Gastroesophageal sphincter (tissue), 4 donors: ENCODE results near the gene KLF2. TPM values are rescaled to one million over a fixed set of nuclear protein-coding genes. Genes with fewer than 3 reads are reported as not detected.

ENCODE experiments used
- ATAC-seq: fragments of 150-250 bp; one replicate; pipeline ENCODE4 v1.9.1; 2016; ENCODE audit warnings: mild to moderate bottlenecking, moderate library complexity
- H3K27ac ChIP-seq, 4 donors: fragments of 200-600 bp; sonication (generic) in 3 of 4; 1 replicate in 3 of 4; 2 replicates in 1 of 4; pipeline ENCODE4 v1.5.1; 2016 to 2019
- H3K27me3 ChIP-seq: fragments of 200-600 bp; sonication (generic); one replicate; pipeline ENCODE4 v1.5.1; 2019
- H3K36me3 ChIP-seq, 2 donors: fragments of 200-600 bp; sonication (generic); one replicate each; pipeline ENCODE4 v1.5.1; 2019; ENCODE audit warnings: control low read depth in 1 of 2
- H3K4me1 ChIP-seq, 3 donors: fragments of 200-600 bp; sonication (generic); 1 replicate in 2 of 3; 2 replicates in 1 of 3; pipeline ENCODE4 v1.5.1; 2016 to 2019; ENCODE audit warnings: control low read depth in 2 of 3
- H3K4me3 ChIP-seq, 2 donors: fragments of 200-600 bp; sonication (generic); one replicate each; pipeline ENCODE4 v1.5.1; 2019; ENCODE audit warnings: mild to moderate bottlenecking in 1 of 2, moderate library complexity in 1 of 2
- H3K9me3 ChIP-seq, 3 donors: fragments of 200-600 bp; sonication (generic); one replicate each; pipeline ENCODE4 v1.5.1; 2017 to 2019; ENCODE audit warnings: control low read depth in 2 of 3
- EP300 ChIP-seq: sonication (generic); formaldehyde crosslinking; IDR thresholded peaks from one replicate; pipeline ENCODE4 v1.6.1; 2017; ENCODE audit warnings: antibody characterized with exemption, mild to moderate bottlenecking
- POLR2A ChIP-seq, 2 donors: fragments of 450-650 bp; IDR thresholded peaks; one replicate each; pipeline ENCODE4 v1.6.1; 2017; ENCODE audit warnings: antibody characterized with exemption in 2 of 2, mild to moderate bottlenecking in 2 of 2, moderate library complexity in 1 of 2
- POLR2AphosphoS5 ChIP-seq: sonication (generic); formaldehyde crosslinking; IDR thresholded peaks from one replicate; pipeline ENCODE4 v1.6.1; 2017; ENCODE audit warnings: antibody characterized with exemption
- WGBS, 2 donors: methylation state at CpG; one replicate each; pipeline ENCODE4 v1.1.5; 2018; ENCODE audit warnings: low coverage in 1 of 2; 5-methylcytosine and 5-hydroxymethylcytosine counted together
- total RNA-seq, 4 donors: library from RNA; depleted of rRNA; stranded (reverse); fragments of >200 nt; gene quantifications; one replicate each; pipeline ENCODE4 v1.1.0, GENCODE V29; 2016
- TF ChIP-seq, protein P1 (sequence below), 4 experiments: fragments of 200-600 bp in 2 of 4; fragments of 450-650 bp in 2 of 4; sonication (generic) in 1 of 4; IDR thresholded peaks; one replicate each; pipeline ENCODE4 v1.5.1; 2017 to 2019; ENCODE audit warnings: antibody characterized with exemption in 4 of 4, mild to moderate bottlenecking in 2 of 4, moderate library complexity in 2 of 4

The KLF2 gene
- total RNA-seq, 4 donors from 2014 or later, result 29.4 to 40.0 (median 34.9) TPM

DNA sequence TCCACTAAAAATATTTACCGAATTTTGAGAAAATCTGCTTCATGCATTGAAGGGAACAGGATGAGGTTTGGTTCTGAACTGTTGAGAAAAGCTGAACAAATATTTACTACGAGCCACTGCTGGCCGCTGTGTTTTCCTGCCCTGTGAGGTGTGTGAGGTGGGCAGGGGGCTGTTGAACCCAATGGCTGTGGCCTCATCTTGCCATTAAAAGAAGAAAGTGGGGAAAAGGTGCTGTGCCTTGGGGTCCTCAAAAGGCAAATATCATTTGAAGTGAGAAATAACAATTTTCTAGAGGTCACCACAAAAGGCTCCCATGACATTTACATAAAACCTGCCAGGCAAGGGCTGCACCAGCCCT lies 44.7 kb downstream of the KLF2 start:
- no peak overlapping the region for H3K4me3 ChIP-seq
- peaks cover 0 to 43% (median 33%) of the 10 kb centered on the region in 3 donors for H3K4me1 ChIP-seq
- H3K9me3 ChIP-seq, result no peaks in the 10 kb centered on the region
- no peaks in the 10 kb centered on the region for H3K27me3 ChIP-seq
- ATAC-seq, result no peak
- TF ChIP-seq EP300 (no peak), POLR2AphosphoS5 (no peak), POLR2A (IDR thresholded peaks at IDR 0.05) (no peak)
- TF ChIP-seq, protein P1, sequence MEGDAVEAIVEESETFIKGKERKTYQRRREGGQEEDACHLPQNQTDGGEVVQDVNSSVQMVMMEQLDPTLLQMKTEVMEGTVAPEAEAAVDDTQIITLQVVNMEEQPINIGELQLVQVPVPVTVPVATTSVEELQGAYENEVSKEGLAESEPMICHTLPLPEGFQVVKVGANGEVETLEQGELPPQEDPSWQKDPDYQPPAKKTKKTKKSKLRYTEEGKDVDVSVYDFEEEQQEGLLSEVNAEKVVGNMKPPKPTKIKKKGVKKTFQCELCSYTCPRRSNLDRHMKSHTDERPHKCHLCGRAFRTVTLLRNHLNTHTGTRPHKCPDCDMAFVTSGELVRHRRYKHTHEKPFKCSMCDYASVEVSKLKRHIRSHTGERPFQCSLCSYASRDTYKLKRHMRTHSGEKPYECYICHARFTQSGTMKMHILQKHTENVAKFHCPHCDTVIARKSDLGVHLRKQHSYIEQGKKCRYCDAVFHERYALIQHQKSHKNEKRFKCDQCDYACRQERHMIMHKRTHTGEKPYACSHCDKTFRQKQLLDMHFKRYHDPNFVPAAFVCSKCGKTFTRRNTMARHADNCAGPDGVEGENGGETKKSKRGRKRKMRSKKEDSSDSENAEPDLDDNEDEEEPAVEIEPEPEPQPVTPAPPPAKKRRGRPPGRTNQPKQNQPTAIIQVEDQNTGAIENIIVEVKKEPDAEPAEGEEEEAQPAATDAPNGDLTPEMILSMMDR (IDR thresholded peaks at IDR 0.05), result no peak
- H3K27ac ChIP-seq, result no peak overlapping the region
- 80 to 100% methylated on average over 2 to 3 of the region's 3 CpGs for WGBS, 2 donors
- H3K36me3 ChIP-seq, result peaks cover 0 to 25% of the 10 kb centered on the region in 2 donors

DNA sequence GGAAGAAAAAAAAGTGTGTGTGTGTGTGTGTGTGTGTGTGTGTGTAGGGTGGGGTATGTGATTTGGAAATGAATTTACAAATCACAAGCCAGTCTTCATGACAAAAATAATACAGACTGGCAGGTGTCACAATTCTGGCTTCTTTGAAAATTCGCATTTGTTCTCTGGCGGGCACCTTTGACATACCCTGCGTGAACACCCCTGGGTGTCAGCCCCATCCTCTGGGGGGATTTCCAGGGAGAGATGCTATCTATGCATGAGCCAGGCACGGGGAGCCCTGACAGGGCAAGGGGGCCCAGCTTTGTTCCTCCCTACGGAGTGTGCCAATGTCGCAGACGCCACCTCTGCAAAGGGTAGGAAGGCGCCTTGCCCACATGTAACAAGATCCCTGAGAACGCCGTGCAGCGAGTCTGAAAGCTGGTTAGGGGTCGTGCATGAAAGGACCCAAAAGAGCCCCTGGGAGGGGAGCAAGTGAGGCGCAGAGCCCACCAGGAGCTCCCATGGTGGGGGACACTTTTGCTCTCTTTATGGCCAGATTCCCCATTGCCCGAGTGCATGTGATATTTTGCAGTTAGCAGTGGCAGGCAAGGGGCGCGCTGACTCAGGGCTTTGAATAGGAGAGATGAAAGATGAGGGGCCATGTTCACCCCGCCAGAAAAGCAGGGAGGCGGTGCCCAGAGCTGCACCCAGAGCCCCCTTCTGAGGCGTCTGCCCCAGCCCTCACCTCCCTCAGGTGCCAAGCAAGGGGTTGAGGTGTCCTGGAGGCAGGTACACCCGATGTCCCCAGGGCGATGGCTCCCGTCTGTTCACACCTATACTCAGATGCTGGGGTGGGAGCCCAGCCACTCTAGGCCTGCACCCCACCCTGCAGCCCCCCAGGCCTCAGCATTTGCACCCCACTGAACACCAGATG lies 45.3 kb downstream of the KLF2 start:
- Histone ChIP-seq H3K27me3 (no peaks in the 10 kb centered on the region), H3K27ac (peak overlapping the region in 1 of 4 donors; percentile 75), H3K4me1 (peaks cover 0 to 50% (median 34%) of the 10 kb centered on the region in 3 donors), H3K9me3 (no peaks in the 10 kb centered on the region), H3K4me3 (no peak overlapping the region), H3K36me3 (peaks cover 0 to 32% of the 10 kb centered on the region in 2 donors)
- WGBS, 2 donors, result 94% methylated on average over 4 of the region's 22 CpGs; no CpG with 5 or more reads in 1 of the 2 donors
- ATAC-seq, result no peak
- TF ChIP-seq POLR2A (IDR thresholded peaks at IDR 0.05) (no peak), POLR2AphosphoS5 (no peak), EP300 (no peak)
- TF ChIP-seq, protein P1 (IDR thresholded peaks at IDR 0.05), result no peak

DNA sequence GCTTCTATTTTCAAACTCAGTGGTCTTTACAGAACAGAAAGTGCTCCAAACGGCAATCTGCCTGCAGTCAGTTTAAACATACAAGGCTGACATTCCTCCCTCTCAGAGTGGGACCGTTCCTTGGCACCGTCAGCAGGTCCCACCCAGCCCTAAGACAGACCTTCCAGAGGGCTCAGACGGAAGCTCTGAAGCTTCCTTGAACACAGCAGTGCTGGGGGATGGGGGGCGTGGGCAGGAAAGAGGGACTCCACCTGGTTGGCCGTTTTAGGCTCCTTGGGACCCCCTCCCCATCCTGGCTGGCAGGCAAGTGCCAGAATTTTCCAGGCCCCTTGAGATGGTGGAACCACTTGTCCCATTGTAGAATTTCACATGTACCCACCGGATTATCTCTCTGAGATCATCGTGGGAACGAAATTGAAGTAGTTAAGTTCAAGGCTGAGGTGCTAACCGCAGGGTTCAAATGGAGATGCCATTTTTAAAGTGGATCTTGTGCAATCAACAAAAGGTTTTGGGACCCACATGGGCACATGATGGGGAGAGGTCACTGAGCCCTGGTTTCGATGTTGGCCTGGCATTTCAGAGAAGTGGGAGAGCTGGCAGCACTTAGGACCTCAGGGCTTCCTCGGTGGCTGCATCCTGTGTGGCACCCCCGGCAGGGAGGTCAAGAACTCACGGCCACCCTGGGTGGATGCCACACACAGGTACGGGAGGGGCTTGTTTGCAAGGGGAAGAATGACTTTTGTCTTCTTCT lies 46.2 kb downstream of the KLF2 start:
- TF ChIP-seq, protein P1 (IDR thresholded peaks at IDR 0.05), result no peak
- TF ChIP-seq POLR2AphosphoS5 (no peak), POLR2A (IDR thresholded peaks at IDR 0.05) (no peak), EP300 (no peak)
- H3K27me3 ChIP-seq, result no peaks in the 10 kb centered on the region
- H3K36me3 ChIP-seq, result peaks cover 0 to 41% of the 10 kb centered on the region in 2 donors
- H3K9me3 ChIP-seq, result no peaks in the 10 kb centered on the region
- H3K4me3 ChIP-seq, result no peak overlapping the region
- peaks cover 0 to 52% (median 34%) of the 10 kb centered on the region in 3 donors for H3K4me1 ChIP-seq
- no peak for ATAC-seq
- 81 to 83% methylated on average over 5 to 7 of the region's 15 CpGs for WGBS, 2 donors
- H3K27ac ChIP-seq, result peak overlapping the region in 2 of 4 donors; percentile 18 to 75

DNA sequence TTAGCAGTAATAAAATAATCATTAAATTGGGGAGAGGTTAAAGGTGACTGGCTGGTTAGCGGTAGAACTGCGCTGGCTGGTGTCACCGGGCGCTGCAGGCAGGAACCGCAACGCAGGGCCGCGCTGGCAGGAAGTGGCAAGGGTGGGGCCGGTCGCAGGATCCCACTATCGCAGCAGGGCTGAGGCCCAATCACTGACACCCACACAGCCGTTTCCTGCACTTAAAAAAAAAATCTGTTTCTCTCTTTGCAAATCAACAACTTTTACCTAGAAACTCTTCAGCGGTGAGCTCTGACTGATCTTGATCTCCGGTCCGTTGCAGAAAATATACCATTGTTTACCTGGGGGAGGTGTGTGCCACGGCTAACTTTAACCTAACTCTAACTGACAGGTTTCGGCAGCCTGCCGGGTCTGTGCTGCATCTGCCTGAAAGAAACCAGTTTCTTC lies 46.9 kb downstream of the KLF2 start:
- TF ChIP-seq, protein P1 (IDR thresholded peaks at IDR 0.05), result no peak
- TF ChIP-seq POLR2AphosphoS5 (peak; percentile 11), EP300 (no peak), POLR2A (IDR thresholded peaks at IDR 0.05) (no peak)
- ATAC-seq, result peak; percentile 35
- peak overlapping the region in 2 of 4 donors; percentile 7 to 75 for H3K27ac ChIP-seq
- H3K36me3 ChIP-seq, result peaks cover 0 to 48% of the 10 kb centered on the region in 2 donors
- H3K9me3 ChIP-seq, result no peaks in the 10 kb centered on the region
- H3K4me1 ChIP-seq, result peaks cover 0 to 60% (median 34%) of the 10 kb centered on the region in 3 donors
- 64 to 82% methylated on average over 7 to 18 of the region's 18 CpGs for WGBS, 2 donors
- no peaks in the 10 kb centered on the region for H3K27me3 ChIP-seq
- no peak overlapping the region for H3K4me3 ChIP-seq
